Activated B cell treated with CpG ODN at 0.5 μM for 24 hours (primary cell): Measurements from ENCODE around the gene RABAC1. TPM values are rescaled to one million over a fixed set of nuclear protein-coding genes. Genes with fewer than 3 reads are reported as not detected.

ENCODE experiments used
- ATAC-seq: fragments of 200-7000 bp; cut with Tn5 transposase; one replicate; pipeline ENCODE4 v1.10.0; 2021; ENCODE audit warnings: low read depth, mild to moderate bottlenecking, moderate library complexity
- CTCF ChIA-PET: fragments of 350-600 bp; sonication (Branson Sonifier 250); formaldehyde crosslinking; loops from one replicate; lab custom pipeline; 2021; ENCODE audit warnings: antibody characterized with exemption; lab: Charles Lee
- POLR2A ChIA-PET: fragments of 350-600 bp; sonication (Branson Sonifier 250); formaldehyde crosslinking; loops from one replicate; lab custom pipeline; 2021; ENCODE audit warnings: antibody characterized with exemption; lab: Charles Lee
- DNase-seq: peaks from one replicate; pipeline ENCODE4 v3.0.0; 2022
- H3K27ac Mint-ChIP-seq: one replicate; pipeline ENCODE4 v1.8.0; 2020; ENCODE audit warnings: mixed read lengths
- H3K27me3 Mint-ChIP-seq: one replicate; pipeline ENCODE4 v1.8.0; 2021; ENCODE audit warnings: mixed read lengths
- H3K36me3 Mint-ChIP-seq: one replicate; pipeline ENCODE4 v1.8.0; 2021; ENCODE audit warnings: low read depth, mixed read lengths
- H3K4me1 Mint-ChIP-seq: one replicate; pipeline ENCODE4 v1.8.0; 2021; ENCODE audit warnings: mixed read lengths
- H3K4me3 Mint-ChIP-seq: one replicate; pipeline ENCODE4 v1.8.0; 2020; ENCODE audit warnings: mild to moderate bottlenecking, mixed read lengths
- H3K9me3 Mint-ChIP-seq: one replicate; pipeline ENCODE4 v1.8.0; 2020; ENCODE audit warnings: mixed read lengths
- CTCF ChIP-seq: fragments of 200-600 bp; IDR thresholded peaks from one replicate; pipeline ENCODE4 v1.8.0; 2022; ENCODE audit warnings: antibody characterized with exemption, mild to moderate bottlenecking
- intact Hi-C: fragments of 100-400 bp; cut with micrococcal nuclease; formaldehyde crosslinking; loops from one replicate; pipeline ENCODE4 v1.15.1; 2024
- total RNA-seq: library from RNA; stranded (reverse); gene quantifications from 2 replicates; pipeline ENCODE4 v1.2.3, GENCODE V29; 2022

The RABAC1 gene
- total RNA-seq, 1 donor from 2014 or later = 102 TPM

- TF ChIP-seq CTCF = peak; percentile 47
- DNase-seq (no peak), ATAC-seq (peak; percentile 32)
- H3K4me1 Mint-ChIP-seq = peaks cover 17% of the 10 kb centered on the region
- ChIA-PET POLR2A (interaction anchor here (0.9 to 3.6 kb wide), 10 partner anchors 13 to 98 kb away, joined by 3 to 38 read pairs (median 12); partner anchors contain the start of genes ARHGEF1, CD79A and RPS19), CTCF (interaction anchor here (2.0 to 3.8 kb wide), 3 partner anchors 12 to 99 kb away, joined by 7 to 23 read pairs (median 12); partner anchors contain the start of gene RPS19)
- peaks cover 18% of the 10 kb centered on the region for H3K36me3 Mint-ChIP-seq
- H3K4me3 Mint-ChIP-seq = peak overlapping the region; percentile 90
- peak overlapping the region; percentile 90 for H3K27ac Mint-ChIP-seq
- H3K27me3 Mint-ChIP-seq = no peaks in the 10 kb centered on the region
- no peaks in the 10 kb centered on the region for H3K9me3 Mint-ChIP-seq
- intact Hi-C loops = loop anchor here (1.0 to 10.0 kb wide), 5 partner anchors 73 to 1183 kb away; partner anchors contain the start of genes CD79A, MEGF8, MIA and RAB4B
Measured at GRCh38 chr19:41957838-41958366, 1.2 kb downstream of the RABAC1 start.

- peak overlapping the region; percentile 90 for H3K27ac Mint-ChIP-seq
- H3K4me1 Mint-ChIP-seq = peaks cover 17% of the 10 kb centered on the region
- ChIA-PET POLR2A (interaction anchor here (1.0 to 3.6 kb wide), 7 partner anchors 12 to 98 kb away, joined by 3 to 38 read pairs (median 18); partner anchors contain the start of genes ARHGEF1, CD79A and RPS19), CTCF (interaction anchor here (2.7 to 3.8 kb wide), 2 partner anchors 84 to 98 kb away, joined by 12 to 23 read pairs; partner anchors contain the start of gene RPS19)
- no peaks in the 10 kb centered on the region for H3K9me3 Mint-ChIP-seq
- H3K27me3 Mint-ChIP-seq = no peaks in the 10 kb centered on the region
- no peak for ATAC-seq
- TF ChIP-seq CTCF = no peak
- DNase-seq = no peak
- H3K4me3 Mint-ChIP-seq = peak overlapping the region; percentile 90
- intact Hi-C loops = loop anchor here (1.0 to 10.0 kb wide), 2 partner anchors 164 to 1182 kb away; partner anchors contain the start of genes MIA and RAB4B
- H3K36me3 Mint-ChIP-seq = peaks cover 18% of the 10 kb centered on the region
Measured at GRCh38 chr19:41957161-41957837, 1.8 kb downstream of the RABAC1 start.

GRCh38 chr19:41956621-41957020 is 2.5 kb downstream of the RABAC1 start:
- intact Hi-C loops = loop anchor here (1.0 to 10.0 kb wide), 2 partner anchors 163 to 1182 kb away; partner anchors contain the start of genes MIA and RAB4B
- Mint-ChIP-seq H3K4me1 (peaks cover 19% of the 10 kb centered on the region), H3K4me3 (no peak overlapping the region), H3K9me3 (no peaks in the 10 kb centered on the region), H3K27ac (no peak overlapping the region), H3K36me3 (peaks cover 18% of the 10 kb centered on the region), H3K27me3 (no peaks in the 10 kb centered on the region)
- ChIA-PET POLR2A (interaction anchor here (1.0 to 1.6 kb wide), 2 partner anchors 81 to 97 kb away, joined by 6 to 8 read pairs; partner anchors contain the start of gene RPS19), CTCF (interaction anchor here (2.7 to 3.8 kb wide), 2 partner anchors 83 to 97 kb away, joined by 12 to 23 read pairs; partner anchors contain the start of gene RPS19)
- no peak for TF ChIP-seq CTCF
- no peak for DNase-seq
- no peak for ATAC-seq

DNA sequence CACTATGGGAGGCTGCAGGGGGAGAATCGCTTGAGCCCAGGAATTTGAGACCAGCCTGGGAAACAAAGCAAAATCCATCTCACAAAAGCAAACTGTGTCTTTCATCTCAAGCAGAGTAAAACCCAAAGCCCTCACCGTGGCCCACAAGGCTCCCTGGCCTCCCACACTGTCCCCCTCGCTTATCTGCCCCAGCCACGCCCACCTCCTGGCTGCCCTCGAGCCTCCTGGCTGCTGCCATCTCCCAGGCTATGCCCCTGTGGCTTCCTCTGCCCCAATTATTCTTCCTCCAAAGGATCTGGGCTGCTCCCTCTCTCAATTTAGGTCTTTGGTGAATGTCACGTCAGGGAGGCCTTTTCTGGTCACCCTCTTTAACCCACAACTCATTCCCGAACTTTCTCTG is 3.6 kb downstream of the RABAC1 start:
- POLR2A ChIA-PET = no interaction called here
- no peak for ATAC-seq
- no peak overlapping the region for H3K27ac Mint-ChIP-seq
- no peak for TF ChIP-seq CTCF
- H3K27me3 Mint-ChIP-seq = no peaks in the 10 kb centered on the region
- CTCF ChIA-PET = interaction anchor here (1.4 kb wide), 1 partner anchor 96 kb away, joined by 5 read pairs; the partner anchor contains the start of gene RPS19
- H3K4me1 Mint-ChIP-seq = peaks cover 26% of the 10 kb centered on the region
- no peak overlapping the region for H3K4me3 Mint-ChIP-seq
- intact Hi-C loops = loop anchor here (10.0 kb wide), 1 partner anchor 1181 kb away; the partner anchor contains the start of genes MIA and RAB4B
- H3K9me3 Mint-ChIP-seq = no peaks in the 10 kb centered on the region
- no peak for DNase-seq
- peaks cover 18% of the 10 kb centered on the region for H3K36me3 Mint-ChIP-seq
